ENCODE data around the gene IL27RA. TPM values are rescaled to one million over a fixed set of nuclear protein-coding genes. Genes with fewer than 3 reads are reported as not detected.

IL27RA gene
- total and polyA plus RNA-seq, 2 donors (not counting 1 experiment from before 2014, with no cell fraction given), result 36.2 to 38.6 TPM

GRCh38 chr19:14102756-14103155 is 71.2 kb downstream of the IL27RA start:
- ATAC-seq (ENCODE audit: low read depth), result no peak
- peaks cover 2% of the 10 kb centered on the region for H3K79me2 ChIP-seq (ENCODE audit: control insufficient read depth, insufficient read depth, low read length)
- no peaks in the 10 kb centered on the region for H3K27me3 ChIP-seq (replicated peaks in 1 of 4; ENCODE audit: control extremely low read depth in 1 of 4, control insufficient read depth in 3 of 4, insufficient read depth in 4 of 4, low read length in 3 of 4)
- no peak overlapping the region for H3K9ac ChIP-seq (ENCODE audit: low read length)
- ChIA-PET CTCF (interaction anchor here (1.6 kb wide), 1 partner anchor 22 kb away, joined by 4 read pairs; no protein-coding TSS in a partner anchor), POLR2A (no interaction called here)
- H2AFZ ChIP-seq (ENCODE audit: insufficient read depth, low read depth, low read length, poor library complexity, severe bottlenecking), result no peak overlapping the region
- Mint-ChIP-seq H3K27me3 (no peaks in the 10 kb centered on the region), H3K4me3 (no peak overlapping the region), H3K9me3 (ENCODE audit: insufficient read depth) (no peaks in the 10 kb centered on the region), H3K4me1 (no peaks in the 10 kb centered on the region), H3K27ac (no peak overlapping the region)
- WGBS (ENCODE audit: insufficient coverage), result 88% methylated on average over 10 of the region's 10 CpGs
- no peak for TF ChIP-seq EZH2 (IDR thresholded peaks at IDR 0.05; ENCODE audit: borderline replicate concordance, insufficient read depth, low read depth, low read length, poor library complexity, severe bottlenecking)
- TF ChIP-seq CTCF (IDR thresholded peaks at IDR 0.05), result no peak
- H3K9me3 ChIP-seq (ENCODE audit: control extremely low read depth in 1 of 3, control insufficient read depth in 2 of 3, insufficient read depth in 1 of 3, low read length in 2 of 3), result no peaks in the 10 kb centered on the region
- intact Hi-C loops (cut with micrococcal nuclease), result no loop called here
- no peaks in the 10 kb centered on the region for H3K4me1 ChIP-seq (ENCODE audit: control insufficient read depth in 2 of 2, insufficient read depth in 2 of 2, low read length in 2 of 2)
- no peak overlapping the region for H3K4me2 ChIP-seq (replicated peaks; ENCODE audit: low read depth, low read length, poor library complexity, severe bottlenecking)
- peaks cover 0 to 29% of the 10 kb centered on the region in 2 experiments for H3K36me3 ChIP-seq (replicated peaks in 1 of 2; ENCODE audit: control extremely low read depth in 1 of 2, control insufficient read depth in 1 of 2, extremely low read depth in 1 of 2, insufficient read depth in 2 of 2, low read length in 1 of 2)
- H3K4me3 ChIP-seq (ENCODE audit: control extremely low read depth in 1 of 5, extremely low read depth in 1 of 5, insufficient read depth in 1 of 5, low read depth in 2 of 5, low read length in 4 of 5), result no peak overlapping the region
- H4K20me1 ChIP-seq (ENCODE audit: control insufficient read depth, insufficient read depth, low read length, poor library complexity, severe bottlenecking), result no peaks in the 10 kb centered on the region
- no peak for DNase-seq
- H3K27ac ChIP-seq (ENCODE audit: low read length in 2 of 2), result no peak overlapping the region

Other genes starting within 250 kb of the IL27RA start
- 10.1 and 10.6 TPM in 2 replicates for gene ZSWIM4, start 236.3 kb upstream of the IL27RA start, total RNA-seq
- 2.4 and 2.6 TPM in 2 replicates for gene ZSWIM4, start 236.3 kb upstream of the IL27RA start, polyA plus RNA-seq
- gene NANOS3, start 154.6 kb upstream of the IL27RA start, total RNA-seq, result not detected in 2 replicates
- gene NANOS3, start 154.6 kb upstream of the IL27RA start, polyA plus RNA-seq, result 0.49 TPM in 1 of 2 replicates, not detected in the other
- gene BRME1, start 125.6 kb upstream of the IL27RA start, total RNA-seq, result 1.7 and 2.4 TPM in 2 replicates
- gene BRME1, start 125.6 kb upstream of the IL27RA start, polyA plus RNA-seq, result 1.1 and 1.8 TPM in 2 replicates
- 47.1 and 47.2 TPM in 2 replicates for gene CC2D1A, start 125.6 kb upstream of the IL27RA start, total RNA-seq
- gene CC2D1A, start 125.6 kb upstream of the IL27RA start, polyA plus RNA-seq, result 28.9 and 34.3 TPM in 2 replicates
- gene PODNL1, start 93.3 kb upstream of the IL27RA start, total RNA-seq, result not detected in 2 replicates
- gene PODNL1, start 93.3 kb upstream of the IL27RA start, polyA plus RNA-seq, result 0.13 TPM in 1 of 2 replicates, not detected in the other
- gene DCAF15, start 79.3 kb upstream of the IL27RA start, total RNA-seq, result 115 and 116 TPM in 2 replicates
- 157 and 160 TPM in 2 replicates for gene DCAF15, start 79.3 kb upstream of the IL27RA start, polyA plus RNA-seq
- 33.3 and 33.9 TPM in 2 replicates for gene RFX1, start 25.4 kb upstream of the IL27RA start, total RNA-seq
- gene RFX1, start 25.4 kb upstream of the IL27RA start, polyA plus RNA-seq, result 9.2 and 10.9 TPM in 2 replicates
- gene RLN3, start 3.6 kb upstream of the IL27RA start, total RNA-seq, result not detected in 2 replicates
- 0.42 TPM in 1 of 2 replicates, not detected in the other for gene RLN3, start 3.6 kb upstream of the IL27RA start, polyA plus RNA-seq
- not detected in 2 replicates for gene PALM3, start 30.3 kb downstream of the IL27RA start, total RNA-seq
- gene PALM3, start 30.3 kb downstream of the IL27RA start, polyA plus RNA-seq, result not detected in 2 replicates
- 0.34 and 0.36 TPM in 2 replicates for gene MISP3, start 41.0 kb downstream of the IL27RA start, total RNA-seq
- 0.25 and 0.34 TPM in 2 replicates for gene MISP3, start 41.0 kb downstream of the IL27RA start, polyA plus RNA-seq
- gene C19orf67, start 54.0 kb downstream of the IL27RA start, total RNA-seq, result 1.2 TPM in 1 of 2 replicates, not detected in the other
- gene C19orf67, start 54.0 kb downstream of the IL27RA start, polyA plus RNA-seq, result not detected in 2 replicates
- gene SAMD1, start 59.0 kb downstream of the IL27RA start, total RNA-seq, result 32.4 and 39.2 TPM in 2 replicates
- 17.4 and 22.7 TPM in 2 replicates for gene SAMD1, start 59.0 kb downstream of the IL27RA start, polyA plus RNA-seq
- 43.0 and 48.8 TPM in 2 replicates for gene PRKACA, start 86.0 kb downstream of the IL27RA start, total RNA-seq
- 36.6 and 36.8 TPM in 2 replicates for gene PRKACA, start 86.0 kb downstream of the IL27RA start, polyA plus RNA-seq
- 2.5 and 4.0 TPM in 2 replicates for gene ASF1B, start 104.8 kb downstream of the IL27RA start, total RNA-seq
- gene ASF1B, start 104.8 kb downstream of the IL27RA start, polyA plus RNA-seq, result 1.1 and 1.9 TPM in 2 replicates
- 0.85 and 1.8 TPM in 2 replicates for gene ADGRL1, start 174.4 kb downstream of the IL27RA start, total RNA-seq
- 0.64 and 0.68 TPM in 2 replicates for gene ADGRL1, start 174.4 kb downstream of the IL27RA start, polyA plus RNA-seq